ENCODE data around the gene DSCAML1.

DSCAML1 gene

GRCh38 chr11:117654281-117655255 is 142.4 kb downstream of the DSCAML1 start:
- no peak for DNase-seq

- DNase-seq = no peak
These were observed 144.5 kb downstream of the DSCAML1 start for GRCh38 chr11:117652521-117652920.

- no peak for DNase-seq
These were observed 147.5 kb downstream of the DSCAML1 start for GRCh38 chr11:117649296-117650055.

- DNase-seq = no peak
These were observed 149.1 kb downstream of the DSCAML1 start for GRCh38 chr11:117647872-117648271.

- DNase-seq = no peak
These were observed 149.8 kb downstream of the DSCAML1 start for GRCh38 chr11:117647207-117647606.

- DNase-seq = no peak
These were observed 150.6 kb downstream of the DSCAML1 start for GRCh38 chr11:117646411-117646810.

GRCh38 chr11:117644403-117645155 is 152.4 kb downstream of the DSCAML1 start:
- no peak for DNase-seq

- no peak for DNase-seq
These were observed 153.3 kb downstream of the DSCAML1 start for GRCh38 chr11:117643606-117644300.

GRCh38 chr11:117642835-117643234 is 154.2 kb downstream of the DSCAML1 start:
- DNase-seq = no peak

- no peak for DNase-seq
These were observed 154.6 kb downstream of the DSCAML1 start for GRCh38 chr11:117642396-117642795.

- no peak for DNase-seq
These were observed 155.8 kb downstream of the DSCAML1 start for GRCh38 chr11:117641008-117641915.

- no peak for DNase-seq
These were observed 157.0 kb downstream of the DSCAML1 start for GRCh38 chr11:117640041-117640440.

- DNase-seq = no peak
These were observed 157.4 kb downstream of the DSCAML1 start for GRCh38 chr11:117639601-117640000.

- no peak for DNase-seq
These were observed 158.0 kb downstream of the DSCAML1 start for GRCh38 chr11:117638911-117639543.

GRCh38 chr11:117634756-117635603 is 162.0 kb downstream of the DSCAML1 start:
- no peak for DNase-seq

- no peak for DNase-seq
These were observed 162.8 kb downstream of the DSCAML1 start for GRCh38 chr11:117633976-117634755.

- no peak for DNase-seq
These were observed 163.7 kb downstream of the DSCAML1 start for GRCh38 chr11:117633186-117633754.

- DNase-seq = no peak
These were observed 164.7 kb downstream of the DSCAML1 start for GRCh38 chr11:117632306-117632705.

Measured in GF-D8 (cell line).